Measurements from ENCODE around the gene MAPKAPK2.

- TF ChIP-seq CTCF (conservative IDR thresholded peaks at IDR 0.05; ENCODE audit: low read length), result no peak
- TF ChIP-seq EZH2phosphoT487 (IDR thresholded peaks at IDR 0.05; ENCODE audit: borderline replicate concordance), result no peak
Observed at GRCh38 chr1:206656936-206657335, 27.8 kb upstream of the MAPKAPK2 start.

Data from Loucy (cell line).